SH-SY5Y (cell line): ENCODE measurements around the gene VAC14.

Experiments used
- GATA2 ChIP-seq: IDR thresholded peaks from 2 replicates; pipeline ENCODE4 v1.6.1; 2011; ENCODE audit warnings: mild to moderate bottlenecking, low read depth, low read length
- GATA3 ChIP-seq: IDR thresholded peaks from 2 replicates; pipeline ENCODE4 v1.6.1; 2011; ENCODE audit warnings: low read depth, mild to moderate bottlenecking, low read length, moderate library complexity

DNA sequence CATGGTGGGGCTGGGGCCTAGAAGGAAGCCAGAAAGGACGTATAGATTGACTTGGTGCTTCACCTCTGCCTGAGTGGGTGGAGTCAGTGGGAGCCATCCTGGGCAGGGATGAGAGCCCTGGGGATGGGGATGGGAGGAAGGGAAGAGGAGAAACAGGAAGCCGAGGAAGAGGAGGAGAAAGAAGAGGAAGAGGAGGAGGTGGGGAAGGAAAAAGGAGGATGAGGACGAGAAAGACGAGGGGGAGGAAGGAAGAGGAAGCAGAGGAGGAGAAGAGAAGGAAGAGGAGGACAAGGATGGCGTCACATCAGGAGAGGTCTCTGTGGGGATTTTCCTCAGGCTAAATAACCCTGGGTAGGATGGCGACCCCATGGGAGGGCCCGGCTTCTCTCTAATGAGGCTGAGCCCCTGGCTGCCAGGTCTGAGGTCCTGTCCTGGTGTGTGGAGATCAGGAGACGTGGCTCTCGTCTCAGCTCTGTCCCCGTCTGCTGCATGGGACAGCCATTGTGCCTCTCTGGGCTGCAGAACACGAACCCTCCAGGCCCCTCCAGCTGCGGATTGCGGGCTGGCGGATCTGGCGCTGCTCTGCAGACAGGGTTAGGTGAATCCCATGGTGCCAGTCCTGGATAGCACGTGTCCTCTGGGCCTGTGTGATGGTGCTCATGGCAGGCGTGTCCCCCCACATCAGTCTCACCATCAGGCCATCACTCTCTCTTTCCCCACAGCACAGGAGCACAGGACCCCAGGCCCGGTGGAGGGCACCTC lies 79.6 kb downstream of the VAC14 start:
- TF ChIP-seq GATA3: no peak
- TF ChIP-seq GATA2: no peak
